ENCODE results near the gene GBX1.

GRCh38 chr7:151175793-151176311 is 8.4 kb upstream of the GBX1 start:
- TF ChIP-seq CTCF (IDR thresholded peaks at IDR 0.05) (no peak), POLR2A (IDR thresholded peaks at IDR 0.05) (no peak)
